GM21381 (cell line): ENCODE results near the gene AJUBA.
A peak's percentile ranks its signal among the peaks of the same experiment; 100 is the strongest.
"Not testable (repeated sequence)": the region's sequence is repeated elsewhere in the genome, so short reads cannot be mapped to it uniquely, and the experiment has no call there.

Experiments used
- ATAC-seq: cut with Tn5 transposase; IDR thresholded peaks from one replicate; pipeline ENCODE4 v1.9.1; 2021; ENCODE audit warnings: mild to moderate bottlenecking, moderate library complexity; ENCODE audit not compliant: unreplicated experiment

AJUBA gene

GRCh38 chr14:22982477-22983245 lies at the start of gene AJUBA:
Gene AJUBA (minus strand): TSS chr14:22982551. CDS start chr14:22982266, 285 bp downstream.
- ATAC-seq = no peak

GRCh38 chr14:23030936-23031335 lies 48.6 kb upstream of the AJUBA start:
- no peak for ATAC-seq

- ATAC-seq = no peak
These were observed 46.4 kb upstream of the AJUBA start for GRCh38 chr14:23028799-23029198.

- no peak for ATAC-seq
These were observed 42.9 kb upstream of the AJUBA start for GRCh38 chr14:23025151-23025814.

GRCh38 chr14:23024612-23025075 lies 42.3 kb upstream of the AJUBA start:
- no peak for ATAC-seq

- ATAC-seq = no peak
These were observed 41.4 kb upstream of the AJUBA start for GRCh38 chr14:23023795-23024152.

- no peak for ATAC-seq
These were observed 40.9 kb upstream of the AJUBA start for GRCh38 chr14:23023022-23023794.

- ATAC-seq = no peak
These were observed 39.6 kb upstream of the AJUBA start for GRCh38 chr14:23021889-23022442.

GRCh38 chr14:23021434-23021833 lies 39.1 kb upstream of the AJUBA start:
- ATAC-seq = no peak

GRCh38 chr14:23020143-23021128 lies 38.1 kb upstream of the AJUBA start:
- no peak for ATAC-seq

- no peak for ATAC-seq
These were observed 35.8 kb upstream of the AJUBA start for GRCh38 chr14:23018107-23018506.

- ATAC-seq = no peak
These were observed 34.7 kb upstream of the AJUBA start for GRCh38 chr14:23017091-23017490.

- ATAC-seq = no peak
These were observed 33.3 kb upstream of the AJUBA start for GRCh38 chr14:23015618-23016017.

GRCh38 chr14:23013749-23014054 lies 31.4 kb upstream of the AJUBA start:
- not testable (repeated sequence) for ATAC-seq

- no peak for ATAC-seq
These were observed 30.9 kb upstream of the AJUBA start for GRCh38 chr14:23013054-23013748.

GRCh38 chr14:23009939-23010726 lies 27.8 kb upstream of the AJUBA start, which contains the start of gene C14orf93:
Gene C14orf93 (minus strand): TSS chr14:23010143. CDS start chr14:22999023, 11,120 bp downstream.
- peak; percentile 38 for ATAC-seq

- ATAC-seq = no peak
These were observed 27.2 kb upstream of the AJUBA start for GRCh38 chr14:23009483-23009938.

- ATAC-seq = no peak
These were observed 26.5 kb upstream of the AJUBA start for GRCh38 chr14:23008831-23009230.
